ENCODE measurements around the gene DGKZ. TPM values are rescaled to one million over a fixed set of nuclear protein-coding genes. Genes with fewer than 3 reads are reported as not detected.

DGKZ gene
- polyA plus RNA-seq, 2 of the 4 experiments (the other 2 are of a cell fraction): 12.8 to 28.4 TPM

DNA sequence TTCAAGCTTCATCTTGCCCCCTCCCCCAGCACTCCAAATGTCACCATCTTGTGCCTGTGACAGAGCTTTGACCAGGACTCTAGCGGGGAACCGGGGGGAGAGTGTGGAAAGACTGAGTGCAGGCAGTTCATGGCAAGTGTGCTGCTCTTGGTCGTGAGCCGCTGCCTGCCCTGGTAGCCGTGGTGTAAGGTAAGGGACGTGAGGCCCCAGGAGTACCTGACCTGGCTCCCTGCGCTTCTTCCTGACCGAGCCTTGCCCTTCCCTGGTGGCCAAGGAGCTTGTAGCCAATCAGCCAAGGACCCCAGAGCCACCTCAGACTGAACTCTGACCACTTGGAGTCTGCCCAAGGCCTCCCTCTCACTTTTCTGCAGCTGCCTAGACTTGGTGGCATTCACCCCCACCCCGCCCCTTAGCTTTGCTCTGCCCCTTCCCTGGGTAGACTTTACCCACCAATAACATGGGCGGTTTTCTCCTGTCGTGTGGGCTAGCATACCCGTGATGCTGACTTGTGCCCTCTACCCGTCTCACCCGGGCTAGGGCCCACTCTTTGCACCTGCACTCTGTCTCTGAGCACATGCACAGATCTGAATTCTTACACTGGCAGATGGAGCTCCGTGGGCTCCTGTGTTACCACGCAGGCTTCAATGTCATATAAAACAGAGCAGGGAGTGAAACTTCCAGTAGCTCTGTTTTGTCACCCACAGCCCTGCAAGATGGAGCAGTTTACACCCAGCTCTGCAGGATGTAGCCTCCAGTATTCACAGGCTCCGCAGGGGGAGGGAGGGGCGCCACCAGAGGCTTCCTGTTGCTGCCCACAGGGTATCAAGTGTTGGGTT lies 1.5 kb downstream of the DGKZ start:
- POLR2A ChIA-PET: no interaction called here
- peak overlapping the region; percentile 84 for H3K4me3 ChIP-seq
- no peak for DNase-seq (ENCODE audit: low read depth in 1 of 2, low spot score in 1 of 2)
- H3K4me1 ChIP-seq: peaks cover 16% of the 10 kb centered on the region
- CTCF ChIA-PET: interaction anchor here (0.6 to 25.2 kb wide), 12 partner anchors 9 to 383 kb away, joined by 3 to 325 read pairs (median 4); no protein-coding TSS in a partner anchor
- 84% methylated on average over 18 of the region's 18 CpGs for WGBS (ENCODE audit: missing lambda C conversion rate)
- no peak for ATAC-seq
- no peak for TF ChIP-seq MYC (IDR thresholded peaks at IDR 0.05; ENCODE audit: borderline replicate concordance, low read length)
- no peak for TF ChIP-seq PHF8 (IDR thresholded peaks at IDR 0.05; ENCODE audit: borderline replicate concordance, low read depth)
- no peak for TF ChIP-seq MAZ (IDR thresholded peaks at IDR 0.05; ENCODE audit: borderline replicate concordance, low read depth, low read length)
- peak overlapping the region; percentile 99 for H3K4me2 ChIP-seq
- no peak for FAIRE-seq
- peak overlapping the region; percentile 77 to 96; a peak in 5 of 6 replicates for H3K27ac ChIP-seq
- no peaks in the 10 kb centered on the region for H3K9me3 ChIP-seq

DNA sequence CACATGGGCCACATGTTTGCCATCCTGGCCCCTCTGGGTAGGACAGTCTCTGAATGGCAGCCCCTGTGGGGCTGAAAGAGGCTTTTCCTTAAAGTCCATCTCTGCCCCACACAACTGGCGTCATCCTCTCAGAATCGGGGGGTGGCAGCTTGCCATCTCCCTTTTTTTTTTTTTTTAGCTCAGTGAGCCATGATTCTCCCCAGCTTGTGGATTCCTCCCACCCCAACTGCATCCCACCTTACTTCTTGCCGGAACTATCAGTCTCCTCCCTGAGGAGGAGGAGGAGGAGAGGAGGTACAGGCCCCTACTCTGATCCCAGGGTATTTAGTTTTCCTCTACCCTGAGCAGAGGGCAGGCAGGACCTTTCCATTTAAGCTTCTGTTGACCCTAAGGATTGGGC lies 3.4 kb downstream of the DGKZ start:
- Histone ChIP-seq H3K9me3 (no peaks in the 10 kb centered on the region), H3K4me1 (peaks cover 16% of the 10 kb centered on the region), H3K27ac (no peak overlapping the region), H3K4me3 (no peak overlapping the region), H3K4me2 (no peak overlapping the region)
- CTCF ChIA-PET: interaction anchor here (0.5 to 25.2 kb wide), 7 partner anchors 17 to 469 kb away, joined by 3 to 325 read pairs (median 3); no protein-coding TSS in a partner anchor
- no peak for TF ChIP-seq FOSB (CRISPR knock-in tag; IDR thresholded peaks at IDR 0.05)
- no peak for TF ChIP-seq PHF8 (IDR thresholded peaks at IDR 0.05; ENCODE audit: borderline replicate concordance, low read depth)
- TF ChIP-seq, protein P1, sequence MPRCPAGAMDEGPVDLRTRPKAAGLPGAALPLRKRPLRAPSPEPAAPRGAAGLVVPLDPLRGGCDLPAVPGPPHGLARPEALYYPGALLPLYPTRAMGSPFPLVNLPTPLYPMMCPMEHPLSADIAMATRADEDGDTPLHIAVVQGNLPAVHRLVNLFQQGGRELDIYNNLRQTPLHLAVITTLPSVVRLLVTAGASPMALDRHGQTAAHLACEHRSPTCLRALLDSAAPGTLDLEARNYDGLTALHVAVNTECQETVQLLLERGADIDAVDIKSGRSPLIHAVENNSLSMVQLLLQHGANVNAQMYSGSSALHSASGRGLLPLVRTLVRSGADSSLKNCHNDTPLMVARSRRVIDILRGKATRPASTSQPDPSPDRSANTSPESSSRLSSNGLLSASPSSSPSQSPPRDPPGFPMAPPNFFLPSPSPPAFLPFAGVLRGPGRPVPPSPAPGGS (IDR thresholded peaks at IDR 0.05): no peak
- TF ChIP-seq, protein P2, sequence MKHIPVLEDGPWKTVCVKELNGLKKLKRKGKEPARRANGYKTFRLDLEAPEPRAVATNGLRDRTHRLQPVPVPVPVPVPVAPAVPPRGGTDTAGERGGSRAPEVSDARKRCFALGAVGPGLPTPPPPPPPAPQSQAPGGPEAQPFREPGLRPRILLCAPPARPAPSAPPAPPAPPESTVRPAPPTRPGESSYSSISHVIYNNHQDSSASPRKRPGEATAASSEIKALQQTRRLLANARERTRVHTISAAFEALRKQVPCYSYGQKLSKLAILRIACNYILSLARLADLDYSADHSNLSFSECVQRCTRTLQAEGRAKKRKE (CRISPR knock-in tag; IDR thresholded peaks at IDR 0.05; ENCODE audit: low read depth): no peak
- no peak for TF ChIP-seq ZC3H11A (IDR thresholded peaks at IDR 0.05)
- TF ChIP-seq, protein P3, sequence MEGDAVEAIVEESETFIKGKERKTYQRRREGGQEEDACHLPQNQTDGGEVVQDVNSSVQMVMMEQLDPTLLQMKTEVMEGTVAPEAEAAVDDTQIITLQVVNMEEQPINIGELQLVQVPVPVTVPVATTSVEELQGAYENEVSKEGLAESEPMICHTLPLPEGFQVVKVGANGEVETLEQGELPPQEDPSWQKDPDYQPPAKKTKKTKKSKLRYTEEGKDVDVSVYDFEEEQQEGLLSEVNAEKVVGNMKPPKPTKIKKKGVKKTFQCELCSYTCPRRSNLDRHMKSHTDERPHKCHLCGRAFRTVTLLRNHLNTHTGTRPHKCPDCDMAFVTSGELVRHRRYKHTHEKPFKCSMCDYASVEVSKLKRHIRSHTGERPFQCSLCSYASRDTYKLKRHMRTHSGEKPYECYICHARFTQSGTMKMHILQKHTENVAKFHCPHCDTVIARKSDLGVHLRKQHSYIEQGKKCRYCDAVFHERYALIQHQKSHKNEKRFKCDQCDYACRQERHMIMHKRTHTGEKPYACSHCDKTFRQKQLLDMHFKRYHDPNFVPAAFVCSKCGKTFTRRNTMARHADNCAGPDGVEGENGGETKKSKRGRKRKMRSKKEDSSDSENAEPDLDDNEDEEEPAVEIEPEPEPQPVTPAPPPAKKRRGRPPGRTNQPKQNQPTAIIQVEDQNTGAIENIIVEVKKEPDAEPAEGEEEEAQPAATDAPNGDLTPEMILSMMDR (IDR thresholded peaks at IDR 0.05): no peak
- TF ChIP-seq ZSCAN20 (CRISPR knock-in tag; IDR thresholded peaks at IDR 0.05): no peak
- no peak for TF ChIP-seq HEYL (CRISPR knock-in tag; IDR thresholded peaks at IDR 0.05)
- TF ChIP-seq, protein P4, sequence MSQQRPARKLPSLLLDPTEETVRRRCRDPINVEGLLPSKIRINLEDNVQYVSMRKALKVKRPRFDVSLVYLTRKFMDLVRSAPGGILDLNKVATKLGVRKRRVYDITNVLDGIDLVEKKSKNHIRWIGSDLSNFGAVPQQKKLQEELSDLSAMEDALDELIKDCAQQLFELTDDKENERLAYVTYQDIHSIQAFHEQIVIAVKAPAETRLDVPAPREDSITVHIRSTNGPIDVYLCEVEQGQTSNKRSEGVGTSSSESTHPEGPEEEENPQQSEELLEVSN (IDR thresholded peaks at IDR 0.05; ENCODE audit: borderline replicate concordance, low read depth): no peak
- no peak for TF ChIP-seq NPAS2 (CRISPR knock-in tag; IDR thresholded peaks at IDR 0.05; ENCODE audit: borderline replicate concordance)
- no peak for TF ChIP-seq NFE2L2 (conservative IDR thresholded peaks at IDR 0.05; ENCODE audit: low read length)
- no peak for TF ChIP-seq ESRRA (IDR thresholded peaks at IDR 0.05; ENCODE audit: borderline replicate concordance, low read length)
- no peak for TF ChIP-seq FOXS1 (CRISPR knock-in tag; IDR thresholded peaks at IDR 0.05)
- no peak for TF ChIP-seq SMC3 (IDR thresholded peaks at IDR 0.05)
- no peak for TF ChIP-seq MAZ (IDR thresholded peaks at IDR 0.05; ENCODE audit: borderline replicate concordance, low read depth, low read length)
- TF ChIP-seq, protein P5, sequence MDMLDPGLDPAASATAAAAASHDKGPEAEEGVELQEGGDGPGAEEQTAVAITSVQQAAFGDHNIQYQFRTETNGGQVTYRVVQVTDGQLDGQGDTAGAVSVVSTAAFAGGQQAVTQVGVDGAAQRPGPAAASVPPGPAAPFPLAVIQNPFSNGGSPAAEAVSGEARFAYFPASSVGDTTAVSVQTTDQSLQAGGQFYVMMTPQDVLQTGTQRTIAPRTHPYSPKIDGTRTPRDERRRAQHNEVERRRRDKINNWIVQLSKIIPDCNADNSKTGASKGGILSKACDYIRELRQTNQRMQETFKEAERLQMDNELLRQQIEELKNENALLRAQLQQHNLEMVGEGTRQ (IDR thresholded peaks at IDR 0.05): no peak
- no peak for ATAC-seq
- POLR2A ChIA-PET: no interaction called here
- 82% methylated on average over 3 of the region's 3 CpGs for WGBS (ENCODE audit: missing lambda C conversion rate)
- no peak for FAIRE-seq
- DNase-seq (ENCODE audit: low read depth in 1 of 2, low spot score in 1 of 2): no peak
